Lower lobe of right lung (tissue), 2 donors: ENCODE data around the gene ASZ1. TPM values are rescaled to one million over a fixed set of nuclear protein-coding genes. Genes with fewer than 3 reads are reported as not detected.
A peak's percentile ranks its signal among the peaks of the same experiment; 100 is the strongest.

ENCODE experiments used
- ATAC-seq, 2 donors: fragments of 200-7000 bp; cut with Tn5 transposase; one replicate each; pipeline ENCODE4 v1.9.1; 2020 to 2022; ENCODE audit warnings: mild to moderate bottlenecking in 2 of 2, moderate library complexity in 2 of 2
- DNase-seq: peaks from one replicate; pipeline ENCODE4 v3.0.0-alpha.2; 2020
- H3K27ac ChIP-seq: fragments of 200-600 bp; one replicate; pipeline ENCODE4 v1.8.0; 2022
- H3K27me3 ChIP-seq: fragments of 200-600 bp; one replicate; pipeline ENCODE4 v1.8.0; 2022; ENCODE audit warnings: low read depth
- H3K36me3 ChIP-seq: fragments of 200-600 bp; one replicate; pipeline ENCODE4 v1.8.0; 2022; ENCODE audit warnings: mild to moderate bottlenecking
- H3K4me1 ChIP-seq: fragments of 200-600 bp; one replicate; pipeline ENCODE4 v1.8.0; 2022
- H3K4me3 ChIP-seq: fragments of 200-600 bp; one replicate; pipeline ENCODE4 v1.8.0; 2022; ENCODE audit warnings: mild to moderate bottlenecking
- H3K9me3 ChIP-seq: fragments of 200-600 bp; one replicate; pipeline ENCODE4 v1.8.0; 2022
- intact Hi-C: fragments of 100-400 bp; cut with DNase I; formaldehyde crosslinking; loops from one replicate; pipeline ENCODE4 v1.11.0; 2022
- total RNA-seq: library from RNA; stranded (reverse); fragmentation: NEBNext Ultra II Directional; extraction: Animal tissue kit (Norgen Biotek cat#: 25700); gene quantifications from one replicate; pipeline ENCODE4 v1.2.1, GENCODE V29; 2021
- TF ChIP-seq, protein P1 (sequence below): fragments of 200-600 bp; IDR thresholded peaks from one replicate; pipeline ENCODE4 v1.8.0; 2022; ENCODE audit warnings: antibody characterized with exemption, mild to moderate bottlenecking
- donor health status: DM: no; HTN: yes; CAD: no; lungs with severe emphysema.

ASZ1 gene
- total RNA-seq, 1 donor from 2014 or later, result not detected

DNA sequence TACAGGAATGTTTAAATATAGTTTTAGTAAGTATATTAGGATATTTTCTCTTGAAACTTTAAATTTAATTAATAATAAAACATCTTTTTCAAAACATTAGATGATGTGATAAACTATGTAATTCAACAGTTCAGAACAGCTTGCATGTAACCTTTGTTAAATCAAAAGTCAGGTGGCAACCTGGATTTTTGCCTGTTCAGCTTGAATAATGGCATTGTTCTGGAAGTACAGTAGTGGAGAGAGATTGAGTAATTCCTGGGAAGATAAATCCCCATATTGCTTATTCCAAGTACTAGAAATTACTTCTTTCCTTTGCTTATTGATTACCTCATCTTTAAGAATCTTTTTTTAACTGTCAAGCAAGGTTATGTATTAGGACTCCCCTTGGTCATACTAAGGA, 32.4 kb upstream of the ASZ1 start:
- H3K36me3 ChIP-seq, result no peaks in the 10 kb centered on the region

GRCh38 chr7:117458977-117459583, 31.8 kb upstream of the ASZ1 start:
- ATAC-seq, result no peak

More for the DNA sequence above, 32.4 kb upstream of the ASZ1 start:
- ATAC-seq, result no peak
- DNase-seq, result no peak
- Histone ChIP-seq H3K9me3 (no peaks in the 10 kb centered on the region), H3K4me1 (no peaks in the 10 kb centered on the region), H3K4me3 (no peak overlapping the region), H3K27ac (no peak overlapping the region), H3K27me3 (no peaks in the 10 kb centered on the region)
- TF ChIP-seq, protein P1, sequence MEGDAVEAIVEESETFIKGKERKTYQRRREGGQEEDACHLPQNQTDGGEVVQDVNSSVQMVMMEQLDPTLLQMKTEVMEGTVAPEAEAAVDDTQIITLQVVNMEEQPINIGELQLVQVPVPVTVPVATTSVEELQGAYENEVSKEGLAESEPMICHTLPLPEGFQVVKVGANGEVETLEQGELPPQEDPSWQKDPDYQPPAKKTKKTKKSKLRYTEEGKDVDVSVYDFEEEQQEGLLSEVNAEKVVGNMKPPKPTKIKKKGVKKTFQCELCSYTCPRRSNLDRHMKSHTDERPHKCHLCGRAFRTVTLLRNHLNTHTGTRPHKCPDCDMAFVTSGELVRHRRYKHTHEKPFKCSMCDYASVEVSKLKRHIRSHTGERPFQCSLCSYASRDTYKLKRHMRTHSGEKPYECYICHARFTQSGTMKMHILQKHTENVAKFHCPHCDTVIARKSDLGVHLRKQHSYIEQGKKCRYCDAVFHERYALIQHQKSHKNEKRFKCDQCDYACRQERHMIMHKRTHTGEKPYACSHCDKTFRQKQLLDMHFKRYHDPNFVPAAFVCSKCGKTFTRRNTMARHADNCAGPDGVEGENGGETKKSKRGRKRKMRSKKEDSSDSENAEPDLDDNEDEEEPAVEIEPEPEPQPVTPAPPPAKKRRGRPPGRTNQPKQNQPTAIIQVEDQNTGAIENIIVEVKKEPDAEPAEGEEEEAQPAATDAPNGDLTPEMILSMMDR, result no peak
- intact Hi-C loops, result no loop called here

DNA sequence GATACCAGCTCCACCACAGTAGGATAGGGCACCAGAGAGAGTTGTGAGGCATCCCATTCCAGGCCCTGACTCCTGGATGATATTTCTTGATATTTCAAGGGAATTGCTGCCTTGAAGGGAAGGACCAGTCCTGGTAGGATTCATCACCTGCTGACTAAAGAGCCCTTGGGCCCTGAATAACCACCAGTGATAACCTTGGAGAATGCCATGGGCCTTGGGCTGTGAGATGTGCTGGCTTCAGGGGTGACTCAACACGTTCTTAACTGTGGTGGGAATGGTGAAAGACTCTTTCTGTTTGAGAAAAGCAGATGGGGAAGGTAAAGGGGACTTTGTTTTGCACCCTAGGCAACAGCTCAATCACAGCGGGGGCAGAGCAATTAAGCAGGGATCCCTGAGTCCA, 21.4 kb upstream of the ASZ1 start:
- Histone ChIP-seq H3K36me3 (no peaks in the 10 kb centered on the region), H3K9me3 (no peaks in the 10 kb centered on the region), H3K4me3 (no peak overlapping the region), H3K27ac (no peak overlapping the region), H3K27me3 (no peaks in the 10 kb centered on the region), H3K4me1 (no peaks in the 10 kb centered on the region)
- ATAC-seq (no peak), DNase-seq (no peak)
- intact Hi-C loops, result no loop called here
- TF ChIP-seq, protein P1, result no peak

More at GRCh38 chr7:117458977-117459583, 31.8 kb upstream of the ASZ1 start:
- no peak overlapping the region for H3K4me3 ChIP-seq
- H3K27me3 ChIP-seq, result no peaks in the 10 kb centered on the region
- TF ChIP-seq, protein P1, result peak; percentile 51
- intact Hi-C loops, result no loop called here
- no peaks in the 10 kb centered on the region for H3K4me1 ChIP-seq
- no peak overlapping the region for H3K27ac ChIP-seq
- DNase-seq, result no peak
- no peaks in the 10 kb centered on the region for H3K9me3 ChIP-seq
- no peaks in the 10 kb centered on the region for H3K36me3 ChIP-seq

DNA sequence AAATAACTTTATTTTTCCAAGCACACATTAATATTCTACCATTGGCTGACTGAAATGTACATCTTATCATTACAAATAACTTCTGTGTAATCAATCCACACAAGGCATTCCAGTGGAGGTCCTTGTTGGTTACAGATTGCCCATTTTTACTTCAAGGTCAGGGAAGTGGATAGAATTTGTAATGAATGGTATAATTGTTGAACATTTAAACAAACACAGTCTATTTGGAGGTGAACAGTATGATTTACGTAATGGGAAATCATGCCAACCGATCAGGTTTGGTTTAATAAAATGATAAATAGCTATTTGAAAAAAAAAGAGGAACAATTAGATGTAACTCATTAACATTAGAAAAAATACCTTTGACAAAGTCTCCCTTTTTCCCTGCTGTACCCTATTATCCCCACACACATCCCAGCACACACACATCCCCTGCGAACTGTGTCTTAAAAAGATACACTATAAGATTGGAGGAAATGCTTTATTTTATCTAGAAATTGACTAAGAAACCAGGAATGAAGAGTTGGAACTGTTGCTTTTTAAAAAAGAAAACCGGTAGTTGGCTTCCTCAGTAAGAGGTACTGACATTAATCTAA, 19.0 kb upstream of the ASZ1 start:
- Histone ChIP-seq H3K27ac (no peak overlapping the region), H3K4me3 (no peak overlapping the region), H3K27me3 (no peaks in the 10 kb centered on the region), H3K9me3 (no peaks in the 10 kb centered on the region), H3K36me3 (no peaks in the 10 kb centered on the region), H3K4me1 (no peaks in the 10 kb centered on the region)
- no peak for ATAC-seq
- intact Hi-C loops, result no loop called here
- DNase-seq, result no peak
- TF ChIP-seq, protein P1, result no peak

DNA sequence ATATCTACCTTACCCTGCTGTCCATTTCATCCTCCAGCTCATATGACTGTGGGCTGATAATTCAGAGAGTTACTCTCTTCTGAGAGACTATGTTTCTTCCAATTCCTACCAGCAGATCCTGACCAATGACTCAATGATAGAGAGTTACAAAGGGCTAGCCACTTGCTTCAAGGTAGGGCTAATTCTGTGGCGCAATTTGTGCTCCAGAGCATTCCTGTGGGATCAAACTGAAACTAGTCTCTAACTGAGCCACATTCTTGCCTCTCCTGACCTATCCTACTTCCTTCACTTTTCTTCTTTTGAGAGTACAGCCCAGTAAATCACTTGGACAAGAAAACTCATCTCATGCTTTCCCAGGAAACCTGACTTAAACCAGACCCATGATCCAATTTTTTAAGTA, 17.9 kb upstream of the ASZ1 start:
- ATAC-seq (peak in 1 of 2 donors; percentile 71), DNase-seq (no peak)
- no peak overlapping the region for H3K4me3 ChIP-seq
- intact Hi-C loops, result no loop called here
- no peak overlapping the region for H3K27ac ChIP-seq
- no peaks in the 10 kb centered on the region for H3K27me3 ChIP-seq
- no peaks in the 10 kb centered on the region for H3K36me3 ChIP-seq
- TF ChIP-seq, protein P1, result no peak
- no peaks in the 10 kb centered on the region for H3K4me1 ChIP-seq
- no peaks in the 10 kb centered on the region for H3K9me3 ChIP-seq
